ENCODE results near the gene GARRE1. TPM values are rescaled to one million over a fixed set of nuclear protein-coding genes. Genes with fewer than 3 reads are reported as not detected.

GARRE1 gene
- total and polyA plus RNA-seq, 2 of the 8 experiments (the other 6 are each of a cell fraction or from before 2014, with no cell fraction given): 16.4 to 23.1 TPM

- ChIA-PET CTCF (ENCODE audit: partially characterized antibody) (interaction anchor here (0.6 to 1.3 kb wide), 4 partner anchors 9 to 74 kb away, joined by 3 to 4 read pairs (median 4); no protein-coding TSS in a partner anchor), POLR2A (ENCODE audit: partially characterized antibody) (interaction anchor here (0.8 kb wide), 1 partner anchor 14 kb away, joined by 3 read pairs; no protein-coding TSS in a partner anchor)
- Histone ChIP-seq H3K4ac (replicated peaks; ENCODE audit: insufficient read length, low read depth, low read length) (no peak overlapping the region), H2BK15ac (ENCODE audit: low read length) (no peak overlapping the region), H3K18ac (ENCODE audit: extremely low read depth, low read length) (no peak overlapping the region), H3K27ac (ENCODE audit: low read depth, low read length) (no peak overlapping the region), H4K5ac (ENCODE audit: insufficient read length, low read depth, low read length) (no peak overlapping the region), H2BK5ac (ENCODE audit: low read depth, low read length) (no peak overlapping the region), H2AFZ (ENCODE audit: low read length) (no peak overlapping the region), H4K20me1 (replicated peaks in 1 of 2; ENCODE audit: control insufficient read depth in 1 of 2, insufficient read depth in 2 of 2, low read length in 2 of 2) (no peaks in the 10 kb centered on the region), H3K36me3 (ENCODE audit: control insufficient read depth in 2 of 4, insufficient read depth in 4 of 4, low read length in 3 of 4) (peaks cover 0 to 7% (median 0%) of the 10 kb centered on the region in 4 experiments; a peak in 2 of 8 replicates), H2BK20ac (ENCODE audit: low read length) (no peak overlapping the region), H3K23ac (ENCODE audit: insufficient read length) (no peak overlapping the region), H3K56ac (replicated peaks; ENCODE audit: insufficient read length, low read depth, low read length) (no peak overlapping the region), H3K9ac (replicated peaks in 1 of 4; ENCODE audit: extremely low read depth in 1 of 4, low read depth in 3 of 4, low read length in 3 of 4) (no peak overlapping the region), H3K23me2 (ENCODE audit: low read depth, low read length) (no peaks in the 10 kb centered on the region), H3K27me3 (replicated peaks in 1 of 4; ENCODE audit: control insufficient read depth in 3 of 4, extremely low read depth in 1 of 4, insufficient read depth in 3 of 4, low read length in 3 of 4) (no peaks in the 10 kb centered on the region), H2BK120ac (replicated peaks; ENCODE audit: low read depth, low read length) (no peak overlapping the region), H3K79me2 (ENCODE audit: control insufficient read depth in 1 of 2, insufficient read depth in 2 of 2, low read length in 2 of 2) (no peaks in the 10 kb centered on the region), H3K4me1 (replicated peaks in 1 of 4; ENCODE audit: control insufficient read depth in 3 of 4, insufficient read depth in 4 of 4, low read length in 3 of 4) (peaks cover 0 to 4% (median 2%) of the 10 kb centered on the region in 4 experiments; a peak in 3 of 7 replicates), H4K8ac (ENCODE audit: extremely low read depth, insufficient read depth, low read length) (no peak overlapping the region), H3K14ac (ENCODE audit: insufficient read length) (no peak overlapping the region), H2BK12ac (ENCODE audit: low read depth, low read length) (no peak overlapping the region), H3K4me2 (ENCODE audit: insufficient read depth in 1 of 2, low read depth in 2 of 2, low read length in 2 of 2) (no peak overlapping the region), H2AK5ac (ENCODE audit: low read depth, low read length) (no peak overlapping the region), H3K79me1 (ENCODE audit: low read depth, low read length) (no peaks in the 10 kb centered on the region), H3K4me3 (ENCODE audit: extremely low read depth in 1 of 4, insufficient read depth in 2 of 4, low read depth in 3 of 4, low read length in 4 of 4) (no peak overlapping the region), H3K9me3 (ENCODE audit: insufficient read depth in 2 of 2, low read depth in 1 of 2, low read length in 1 of 2) (no peaks in the 10 kb centered on the region), H4K91ac (replicated peaks; ENCODE audit: insufficient read length, low read length) (no peak overlapping the region)
- FAIRE-seq (no peak), DNase-seq (ENCODE audit: low read depth in 1 of 2, low spot score in 2 of 2) (no peak)
- 97% methylated on average over 13 of the region's 13 CpGs; no CpG with 5 or more reads in 1 of the 2 experiments for WGBS, 2 experiments (ENCODE audit: extremely low coverage in 1 of 2, insufficient coverage in 1 of 2, insufficient read length in 1 of 2, insufficient replicate concordance in 2 of 2, low coverage in 1 of 2, low lambda C conversion rate in 2 of 2, missing lambda C conversion rate in 1 of 2)
Observed at GRCh38 chr19:34300380-34300779, 46.0 kb downstream of the GARRE1 start.

Measured in H1 (cell line).